HG02943 (cell line): ENCODE data around the gene FASTK.
A peak's percentile ranks its signal among the peaks of the same experiment; 100 is the strongest.

Experiments used
- ATAC-seq: cut with Tn5 transposase; IDR thresholded peaks from one replicate; pipeline ENCODE4 v1.9.1; 2021; ENCODE audit warnings: mild to moderate bottlenecking, low read depth, moderate library complexity; ENCODE audit not compliant: unreplicated experiment

The FASTK gene

GRCh38 chr7:151118108-151119054 lies 37.8 kb upstream of the FASTK start:
- ATAC-seq: no peak

- ATAC-seq: no peak
Observed at GRCh38 chr7:151117565-151117964, 37.0 kb upstream of the FASTK start.

- no peak for ATAC-seq
Observed at GRCh38 chr7:151116603-151117440, 36.2 kb upstream of the FASTK start.

DNA sequence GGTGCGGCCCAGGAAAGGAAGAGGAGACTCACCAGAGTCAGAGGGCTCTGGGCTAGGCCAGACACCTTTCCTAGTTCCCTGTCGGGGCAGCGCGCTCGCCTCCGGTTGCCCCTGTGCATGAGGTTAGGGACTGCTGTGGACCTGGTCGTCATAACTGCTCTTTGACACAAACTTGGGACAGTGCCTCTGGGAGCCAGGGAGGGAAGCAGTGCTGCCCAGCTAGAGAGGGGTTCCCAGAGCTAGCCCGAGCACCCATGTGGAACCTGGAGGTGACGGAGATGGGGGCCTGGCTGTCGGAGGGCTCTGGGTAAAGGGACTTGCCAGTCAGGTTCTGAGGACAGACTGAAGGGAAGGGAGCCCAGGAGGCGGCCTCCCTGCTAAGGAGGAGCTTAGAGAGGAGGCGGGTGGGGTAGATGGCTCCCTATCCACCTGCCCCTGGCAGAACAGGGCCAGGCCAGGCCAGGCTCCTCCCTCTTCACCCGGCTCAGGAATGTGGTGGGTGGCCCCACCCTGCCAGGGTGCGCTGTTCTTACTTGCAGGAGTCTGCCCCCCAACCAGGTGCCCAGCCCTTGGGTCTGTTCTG lies 35.3 kb upstream of the FASTK start:
- ATAC-seq: no peak

DNA sequence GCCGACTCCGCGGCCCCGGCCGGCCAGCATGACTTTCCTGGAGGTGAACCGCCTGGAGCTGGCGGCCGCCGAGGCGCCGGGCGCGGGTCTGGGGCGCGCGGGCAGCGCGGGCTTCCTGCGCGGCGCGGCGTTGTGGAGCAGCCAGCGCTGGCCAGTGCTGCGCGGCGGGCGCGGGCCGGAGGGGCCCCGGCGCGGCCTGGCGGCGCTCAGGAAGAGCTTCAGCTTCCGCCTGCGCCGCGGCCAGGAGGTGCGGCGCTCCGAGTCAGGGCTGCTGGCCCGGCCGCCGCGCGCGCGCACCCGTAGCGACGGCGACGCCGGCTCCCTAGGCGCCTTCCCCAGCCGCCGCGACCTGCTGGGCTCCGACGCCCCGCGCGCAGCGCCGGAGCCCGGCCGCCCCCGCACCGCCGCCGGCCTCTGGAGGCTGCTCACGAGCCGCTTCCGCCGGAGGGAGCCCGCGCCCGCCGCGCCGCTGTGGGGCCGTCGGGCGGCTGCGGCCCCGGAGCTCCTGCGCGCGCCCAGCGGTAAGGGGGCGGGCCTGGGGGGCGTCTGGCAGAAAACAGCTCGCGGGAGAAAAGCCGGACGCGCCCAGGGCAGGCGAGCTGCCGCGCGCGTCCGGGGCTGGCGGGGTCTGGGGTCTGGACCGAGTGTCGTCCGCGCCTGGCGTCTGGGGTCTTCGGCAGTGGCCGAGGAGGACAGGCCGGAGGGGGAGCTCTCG lies 34.7 kb upstream of the FASTK start:
- ATAC-seq: no peak

- no peak for ATAC-seq
Observed at GRCh38 chr7:151114151-151115090, 33.8 kb upstream of the FASTK start.

DNA sequence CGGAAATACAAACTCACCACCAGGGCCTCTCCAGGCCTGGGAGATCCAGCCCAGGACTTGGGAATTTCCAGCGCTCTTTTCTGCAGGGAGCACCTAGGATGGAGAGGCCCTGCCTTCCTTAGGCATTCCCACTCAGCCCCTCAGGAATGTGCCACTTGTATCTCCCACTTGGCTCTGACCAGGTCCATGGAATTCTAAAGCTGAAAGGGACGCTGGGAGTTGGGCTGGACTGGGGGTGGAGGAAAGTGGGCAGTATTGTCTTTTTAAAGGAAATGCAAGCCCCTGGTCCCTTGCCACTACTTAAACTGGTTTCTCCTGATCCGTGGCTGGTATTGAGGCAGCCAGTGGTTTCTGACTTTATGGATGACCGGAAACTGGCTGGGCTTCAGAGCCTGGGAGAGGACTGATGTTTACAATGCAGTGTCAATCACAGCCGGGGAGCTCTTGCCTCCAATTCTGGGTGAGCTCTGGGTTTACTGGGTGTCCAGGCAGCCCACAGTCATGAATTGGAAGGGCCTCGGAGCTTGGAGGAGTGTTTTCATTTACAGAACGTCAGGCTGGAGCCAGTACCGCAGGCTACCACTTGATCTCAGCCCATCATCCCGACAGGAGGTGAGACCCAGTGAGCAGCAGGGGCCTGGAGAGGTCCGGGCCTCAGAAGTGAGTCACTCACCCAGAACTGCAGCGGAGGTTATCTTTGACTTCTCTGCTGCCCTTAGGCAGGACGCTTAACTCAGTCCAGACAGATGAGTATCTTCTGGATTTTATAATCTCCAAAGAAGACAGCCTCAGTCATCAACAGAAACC lies 32.9 kb upstream of the FASTK start:
- no peak for ATAC-seq

DNA sequence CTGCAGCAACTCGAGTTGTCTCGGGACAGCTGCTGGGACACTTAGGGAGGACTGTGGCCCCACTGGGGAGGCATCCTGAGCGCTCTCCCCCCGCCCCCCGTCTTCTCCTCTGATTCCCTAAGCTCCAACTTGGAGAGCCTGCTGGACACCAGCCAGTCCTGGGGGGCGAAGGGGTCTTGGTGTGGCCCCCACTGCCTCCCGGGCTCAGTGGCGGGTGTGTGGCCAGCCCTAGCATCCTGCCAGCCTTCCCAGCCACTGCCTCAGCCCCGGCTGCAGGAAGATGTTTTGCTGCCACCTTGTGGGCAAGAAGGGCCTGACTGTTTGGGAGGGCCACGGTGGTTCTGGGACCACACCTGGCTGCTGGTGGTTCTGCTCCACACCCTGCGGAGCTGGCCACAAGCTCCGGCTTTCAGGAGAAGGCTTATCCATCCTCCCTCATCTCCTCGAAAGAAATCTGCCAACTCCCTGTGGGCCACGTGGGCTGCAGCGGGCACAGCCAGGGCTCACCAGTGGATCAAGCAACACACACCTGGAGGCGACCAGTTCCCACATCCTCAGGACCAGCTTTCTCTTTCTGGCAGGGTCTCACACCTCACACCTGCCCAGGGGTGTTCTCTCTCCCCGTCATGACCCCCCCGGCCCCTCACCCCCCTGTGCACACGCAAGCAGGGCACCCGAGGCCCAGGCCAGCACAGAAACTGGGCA lies 30.5 kb upstream of the FASTK start:
- peak; percentile 80 for ATAC-seq

GRCh38 chr7:151110236-151110940 lies 29.8 kb upstream of the FASTK start:
- ATAC-seq: no peak

DNA sequence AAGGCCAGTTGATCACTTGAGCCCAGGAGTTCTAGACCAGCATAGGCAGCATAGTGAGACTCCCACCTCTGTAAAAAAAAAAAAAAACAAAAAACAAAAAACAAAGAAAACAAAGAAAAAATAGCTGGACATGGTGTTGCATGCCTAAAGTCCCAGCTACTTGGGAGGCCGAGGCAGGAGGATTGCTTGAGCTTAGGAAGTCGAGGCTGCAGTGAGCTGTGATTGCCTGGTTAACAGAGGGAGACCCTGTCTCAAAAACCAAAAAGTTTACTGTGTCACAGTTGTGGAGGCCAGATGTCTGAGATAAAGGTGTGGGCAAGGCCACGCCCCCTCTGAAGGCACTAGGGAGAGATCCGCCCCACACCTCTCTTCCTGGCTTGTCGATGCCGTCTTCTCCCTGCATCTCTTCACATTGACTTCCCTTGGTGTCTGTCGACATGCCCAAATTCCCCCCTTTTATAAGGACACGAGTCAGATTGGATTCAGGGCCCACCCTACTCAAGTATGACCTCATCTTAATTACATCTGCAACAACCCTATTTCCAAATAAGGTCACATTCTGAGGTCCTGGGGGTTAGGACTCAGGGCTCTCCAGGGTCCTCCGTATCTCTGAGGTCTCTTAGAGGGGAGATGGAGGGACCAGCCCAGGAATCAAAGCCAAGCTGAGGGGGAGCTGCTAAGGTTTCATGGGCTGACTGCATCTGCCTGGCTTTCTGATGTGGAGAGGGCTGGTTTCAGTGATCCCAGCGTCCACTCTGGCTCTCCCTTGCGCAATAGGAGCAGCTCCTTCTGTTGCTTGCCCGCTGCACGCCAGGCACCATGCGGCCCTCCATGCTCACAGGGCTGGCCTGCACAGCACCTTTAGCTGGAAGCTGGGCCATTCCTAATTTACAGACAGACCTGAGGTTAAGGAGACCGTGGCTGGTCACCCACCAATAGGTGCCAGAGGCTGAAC lies 28.8 kb upstream of the FASTK start:
- ATAC-seq: no peak

GRCh38 chr7:151107882-151108281 lies 27.3 kb upstream of the FASTK start:
- no peak for ATAC-seq

DNA sequence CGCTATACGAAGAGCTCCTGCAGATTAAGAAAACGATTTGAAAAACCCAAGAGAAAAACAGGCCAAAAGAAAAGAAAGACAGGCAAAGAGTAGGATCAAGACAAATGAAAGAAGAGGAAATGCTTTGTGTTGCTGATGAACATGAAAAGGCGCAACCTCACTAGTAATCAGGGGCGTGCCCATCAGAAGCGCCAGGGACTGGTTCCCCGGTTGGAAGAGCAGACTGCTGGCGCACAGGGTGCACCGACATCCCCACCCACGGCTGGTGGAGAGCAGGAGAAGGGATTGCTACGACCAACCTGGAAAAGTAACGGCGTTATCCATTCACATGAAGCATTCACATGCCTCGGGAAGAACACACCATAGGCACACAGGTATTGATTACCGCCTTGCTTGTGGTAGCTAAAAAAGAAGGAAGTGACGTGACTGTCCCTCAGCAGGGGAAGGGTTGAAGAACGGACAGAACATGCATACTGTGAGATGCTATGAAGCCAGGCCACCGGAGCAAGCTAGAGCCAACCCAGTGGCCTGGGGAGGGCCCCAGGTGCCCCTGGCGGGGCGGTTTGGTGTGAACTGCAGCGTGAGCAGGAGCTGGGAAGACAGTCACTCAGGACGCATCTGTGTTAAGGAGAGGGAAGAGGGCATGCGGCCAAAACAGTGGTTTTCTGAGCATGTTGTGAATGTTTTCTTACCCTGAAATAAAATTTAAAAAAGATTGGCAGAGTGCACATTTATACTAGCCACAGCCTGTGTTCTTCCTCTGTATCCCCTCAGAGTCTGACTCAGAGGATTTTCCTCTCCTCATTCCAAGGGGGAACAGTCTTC lies 24.0 kb upstream of the FASTK start:
- no peak for ATAC-seq

GRCh38 chr7:151103973-151104372 lies 23.4 kb upstream of the FASTK start:
- no peak for ATAC-seq

DNA sequence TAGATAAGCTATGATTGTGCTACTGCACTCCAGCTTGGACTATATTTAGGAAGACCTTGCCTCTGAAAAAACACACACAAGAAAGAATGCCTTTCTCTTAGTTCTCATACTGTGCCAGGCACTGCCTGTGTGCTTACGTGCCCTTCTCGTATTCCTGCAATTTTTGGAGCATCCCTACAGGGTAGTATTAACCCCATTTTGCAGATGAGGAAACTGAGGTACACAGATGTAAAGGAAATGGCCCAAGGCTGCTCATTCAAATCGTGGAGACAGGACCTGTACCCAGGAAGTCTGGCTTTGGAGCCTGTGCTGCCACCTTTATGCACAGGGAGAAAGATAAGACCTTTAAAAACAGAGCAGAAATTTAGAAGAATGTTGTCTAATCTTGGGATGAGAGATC lies 22.4 kb upstream of the FASTK start:
- no peak for ATAC-seq

GRCh38 chr7:151101621-151102396 lies 21.2 kb upstream of the FASTK start:
- ATAC-seq: no peak
